Forelimb muscle (tissue), 1 donor: Measurements from ENCODE around the gene IFITM5. TPM values are rescaled to one million over a fixed set of nuclear protein-coding genes. Genes with fewer than 3 reads are reported as not detected.
"Not testable (repeated sequence)": the region's sequence is repeated elsewhere in the genome, so short reads cannot be mapped to it uniquely, and the experiment has no call there.

Experiments
- DNase-seq: peaks from one replicate; pipeline ENCODE4 v3.0.0-alpha.2; 2013; ENCODE audit warnings: low read depth
- polyA plus RNA-seq: library from polyadenylated mRNA; unstranded; fragments of 120-200 nt; gene quantifications from one replicate; pipeline ENCODE4 v1.2.1, GENCODE V29; 2013; ENCODE audit not compliant: insufficient read length

IFITM5 gene
- polyA plus RNA-seq, 1 donor = not detected

DNA sequence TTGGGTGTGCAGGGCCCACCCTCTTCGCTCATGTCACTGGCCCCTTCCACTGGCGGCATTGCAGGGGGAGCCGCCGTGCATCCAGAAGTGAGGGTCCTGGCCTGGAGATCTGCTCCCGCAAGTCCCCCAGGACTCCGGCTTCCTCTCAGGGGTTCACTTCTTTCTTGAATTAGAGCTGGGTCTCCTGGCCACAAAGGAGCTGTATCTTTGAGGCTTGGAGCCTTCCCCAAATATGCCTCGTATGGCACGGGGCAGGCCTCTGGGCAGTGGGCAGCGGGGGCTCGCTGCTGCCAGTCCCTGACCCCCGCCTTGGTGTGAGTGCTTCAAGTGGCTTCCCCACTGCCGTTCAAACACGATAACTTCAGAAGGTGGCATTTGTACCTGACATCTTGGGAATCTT, 28.7 kb upstream of the IFITM5 start:
- DNase-seq = no peak

DNA sequence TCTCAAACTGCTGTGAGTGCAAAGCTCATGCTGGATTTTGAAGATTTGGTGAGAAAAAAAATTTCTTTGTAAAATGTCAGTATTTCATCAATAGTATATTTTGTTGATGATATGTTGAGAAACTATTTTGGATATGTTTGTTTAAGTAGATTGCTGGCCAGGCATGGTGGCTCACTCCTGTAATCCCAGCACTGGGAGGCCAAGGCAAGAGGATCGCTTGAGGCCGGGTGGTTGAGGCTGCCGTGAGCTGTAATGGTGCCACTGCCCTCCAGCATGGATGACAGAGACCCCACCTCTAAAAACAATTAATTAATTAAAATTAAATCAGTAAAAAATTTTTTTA, 28.2 kb upstream of the IFITM5 start:
- DNase-seq = no peak

GRCh38 chr11:326842-327580, 27.7 kb upstream of the IFITM5 start:
- DNase-seq = no peak

GRCh38 chr11:326592-326841, 27.2 kb upstream of the IFITM5 start:
- no peak for DNase-seq

- no peak for DNase-seq
Observed at GRCh38 chr11:325796-326591, 26.7 kb upstream of the IFITM5 start.

DNA sequence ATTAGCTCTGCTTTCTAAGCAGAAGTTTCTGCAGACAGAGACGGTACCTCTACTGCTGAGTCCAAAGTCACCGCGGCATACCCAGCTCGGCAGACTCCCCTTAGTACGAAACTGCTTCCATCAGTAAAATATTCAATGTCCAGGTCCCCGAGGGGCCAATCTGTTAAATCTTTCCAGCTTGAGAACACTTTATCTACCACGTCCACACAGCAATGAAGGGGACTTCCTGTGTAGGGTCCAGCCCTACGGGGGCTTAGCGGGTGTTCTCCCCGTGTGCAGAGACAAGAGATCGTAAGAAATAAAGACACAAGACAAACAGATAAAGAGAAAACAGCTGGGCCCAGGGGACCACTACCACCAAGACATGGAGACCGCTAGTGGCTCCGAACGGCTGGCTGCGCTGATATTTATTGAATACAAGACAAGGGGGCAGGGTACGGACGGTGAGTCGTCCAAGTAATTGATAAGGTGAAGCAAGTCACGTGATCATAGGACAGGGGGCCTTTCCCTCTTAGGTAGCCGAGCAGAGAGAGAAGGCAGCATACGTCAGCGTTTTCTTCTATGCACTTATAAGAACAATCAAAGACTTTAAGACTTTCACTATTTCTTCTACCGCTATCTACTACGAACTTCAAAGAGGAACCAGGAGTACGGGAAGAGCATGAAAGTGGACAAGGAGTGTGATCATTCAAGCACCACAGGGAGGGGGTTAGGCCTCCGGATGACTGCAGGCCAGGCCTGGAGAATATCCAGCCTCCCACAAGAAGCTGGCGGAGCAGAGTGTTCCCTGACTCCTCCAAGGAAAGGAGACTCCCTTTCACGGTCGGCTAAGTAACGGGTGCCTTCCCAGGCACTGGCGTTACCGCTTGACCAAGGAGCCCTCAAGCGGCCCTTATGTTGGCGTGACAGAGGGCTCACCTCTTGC, 25.5 kb upstream of the IFITM5 start:
- DNase-seq = not testable (repeated sequence)

GRCh38 chr11:324156-324555, 24.8 kb upstream of the IFITM5 start:
- no peak for DNase-seq

GRCh38 chr11:319888-320273, 20.6 kb upstream of the IFITM5 start:
- DNase-seq = not testable (repeated sequence)

DNA sequence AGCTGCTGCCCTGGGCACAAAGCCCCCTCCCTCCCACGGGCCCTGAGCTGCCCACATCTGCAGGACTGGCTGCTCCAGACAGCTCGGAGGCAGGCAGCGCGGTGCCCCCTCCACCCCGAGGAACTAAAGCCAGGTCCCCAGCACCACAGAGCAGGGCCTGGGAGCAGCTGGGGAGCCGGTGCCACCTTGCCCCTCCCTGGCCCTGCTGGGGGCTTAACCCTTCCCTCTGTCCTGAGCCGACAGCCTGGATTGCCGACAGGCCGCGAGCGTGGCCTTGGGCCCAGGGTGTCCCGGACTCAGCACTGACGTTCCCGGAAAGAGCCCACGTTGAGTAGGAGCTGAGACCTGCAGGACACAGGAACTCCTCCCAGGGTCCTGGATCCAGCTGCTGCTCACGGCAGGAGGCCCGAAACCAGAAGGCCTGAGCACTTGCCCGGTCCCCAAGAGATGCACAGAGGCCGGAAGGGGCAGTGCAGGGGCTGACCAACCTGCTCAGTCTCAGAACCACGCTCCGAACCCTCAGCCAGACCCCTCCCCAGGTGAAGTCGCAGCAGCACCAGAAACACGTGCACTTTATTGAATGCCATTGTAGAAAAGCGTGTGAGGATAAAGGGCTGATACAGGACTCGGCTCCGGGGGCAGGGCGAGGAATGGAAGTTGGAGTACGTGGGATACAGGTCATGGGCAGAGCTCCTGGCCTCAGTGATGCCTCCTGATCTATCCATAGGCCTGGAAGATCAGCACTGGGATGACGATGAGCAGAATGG, 20.0 kb upstream of the IFITM5 start:
- DNase-seq = not testable (repeated sequence)

DNA sequence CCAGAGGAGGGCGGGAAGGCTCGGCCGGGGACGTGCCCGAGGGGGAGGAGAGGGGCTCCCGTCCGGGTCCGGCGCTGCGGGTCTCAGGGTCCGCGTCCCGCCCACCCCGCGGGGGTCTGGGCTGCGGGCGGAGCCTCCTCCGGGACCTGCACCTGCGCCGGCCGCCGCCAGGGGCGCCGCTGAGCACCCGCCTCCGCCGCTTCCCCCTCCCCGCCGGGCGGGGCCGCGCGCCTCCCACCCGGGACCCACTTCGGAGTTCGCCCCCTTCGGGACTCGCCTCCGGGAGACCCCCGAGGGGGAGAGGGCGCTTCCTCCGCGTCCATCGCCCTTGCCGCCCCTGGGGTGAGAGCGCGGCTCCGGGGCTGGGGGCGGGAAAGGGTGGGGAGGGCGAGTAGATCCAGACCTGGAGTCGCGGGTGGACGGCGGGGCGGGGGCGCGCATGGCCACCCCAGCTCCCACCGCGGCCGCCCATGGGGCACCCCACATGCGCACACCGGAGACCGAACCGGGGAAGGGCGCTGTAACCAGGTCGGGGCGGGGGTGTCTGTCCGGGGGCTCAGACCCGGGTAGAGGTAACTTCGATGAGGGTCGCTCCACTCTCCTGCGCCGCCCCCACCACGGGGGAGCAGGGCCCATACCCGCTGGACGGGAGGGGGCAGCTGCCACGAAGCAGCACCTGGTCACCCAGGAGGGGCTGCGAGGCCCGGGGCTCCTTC, 19.2 kb upstream of the IFITM5 start:
- DNase-seq = not testable (repeated sequence)

DNA sequence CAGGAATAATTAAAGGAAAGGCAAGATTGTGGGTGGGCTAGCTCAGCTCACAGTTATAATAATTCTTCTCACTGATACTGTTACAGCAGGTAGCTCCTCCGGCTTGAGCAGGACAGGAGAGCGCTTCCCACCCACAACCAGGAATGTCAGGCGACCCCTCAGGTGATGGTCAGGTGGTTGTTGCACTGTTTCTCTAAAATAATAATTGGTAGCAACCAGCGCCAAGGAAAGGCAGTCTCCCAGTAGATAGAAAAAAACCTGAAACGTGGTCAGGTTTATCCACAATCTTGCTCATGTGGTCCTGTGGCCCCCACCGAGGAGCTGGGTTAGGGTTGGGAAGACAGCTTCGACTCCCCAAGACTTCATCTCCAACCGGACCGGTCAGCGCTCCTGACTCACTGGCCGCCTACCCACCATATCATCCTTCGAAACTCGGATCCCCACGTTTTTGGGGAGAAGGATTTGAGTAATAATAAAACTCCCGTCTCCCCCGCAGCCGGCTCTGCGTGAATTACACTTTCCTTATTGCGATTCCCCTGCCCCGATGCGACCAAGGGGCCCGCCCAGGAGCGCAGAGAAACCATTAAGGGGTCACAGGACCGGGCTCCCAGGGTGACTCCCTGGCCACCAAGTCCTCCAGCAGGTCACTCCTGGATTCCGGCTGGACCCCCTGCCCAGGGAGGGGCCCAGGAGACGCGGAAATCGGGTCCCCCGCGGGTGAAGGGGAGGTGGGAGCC, 18.5 kb upstream of the IFITM5 start:
- DNase-seq = not testable (repeated sequence)

DNA sequence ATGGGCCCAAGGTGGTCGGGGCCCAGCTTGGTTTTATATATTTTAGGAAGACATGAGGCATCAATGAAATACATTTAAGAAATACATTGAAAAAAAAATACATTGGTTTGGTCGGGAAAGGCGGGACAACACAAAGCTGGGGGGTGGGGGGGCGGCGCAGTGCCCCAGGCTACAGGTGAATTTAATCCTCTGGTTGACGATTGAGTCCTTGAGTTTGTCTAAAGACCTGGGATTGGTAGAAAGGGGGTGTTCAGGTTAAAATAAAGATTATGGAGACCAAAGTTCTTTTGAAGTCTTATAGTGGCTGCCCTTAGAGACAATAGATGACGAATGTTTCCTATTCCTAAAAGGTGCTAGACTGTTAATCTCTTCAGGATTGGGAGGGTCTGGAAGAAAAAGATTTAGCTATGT, 17.6 kb upstream of the IFITM5 start:
- DNase-seq = no peak

DNA sequence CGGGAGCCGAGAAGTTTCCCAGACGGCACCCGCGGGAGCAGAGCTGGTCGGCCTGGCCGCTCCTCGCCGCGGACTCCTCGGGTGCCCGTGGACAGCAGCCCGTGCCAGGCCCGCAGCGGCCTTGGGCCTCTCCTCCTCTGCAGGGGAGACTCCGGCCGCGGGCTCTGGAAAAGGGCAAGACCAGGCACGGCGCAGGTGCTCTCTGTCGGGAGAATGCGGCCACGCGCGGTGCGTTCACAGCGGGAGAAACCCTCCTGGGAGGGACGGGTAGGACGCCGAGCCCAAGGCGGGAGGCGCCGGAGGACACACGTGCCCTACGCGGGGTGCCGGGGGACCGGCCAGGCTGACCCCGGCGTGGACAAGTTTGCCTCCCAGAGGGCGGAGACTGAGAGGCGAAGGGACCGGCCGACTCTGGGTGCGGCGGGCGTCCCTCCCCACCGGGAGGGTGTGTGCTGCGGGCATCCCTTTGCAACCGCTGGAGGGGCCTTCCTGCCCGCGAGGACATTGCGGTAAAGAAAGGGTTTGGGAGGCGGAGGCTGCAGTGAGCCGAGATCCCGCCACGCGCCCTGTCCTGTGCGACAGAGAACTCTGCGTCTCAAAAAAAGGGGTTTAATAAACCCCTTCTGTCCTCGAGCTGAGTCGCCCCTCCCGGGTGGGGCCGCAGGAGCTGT, 16.8 kb upstream of the IFITM5 start:
- no peak for DNase-seq

GRCh38 chr11:315516-315994, 16.2 kb upstream of the IFITM5 start:
- DNase-seq = no peak

- no peak for DNase-seq
Observed at GRCh38 chr11:315051-315481, 15.7 kb upstream of the IFITM5 start.

DNA sequence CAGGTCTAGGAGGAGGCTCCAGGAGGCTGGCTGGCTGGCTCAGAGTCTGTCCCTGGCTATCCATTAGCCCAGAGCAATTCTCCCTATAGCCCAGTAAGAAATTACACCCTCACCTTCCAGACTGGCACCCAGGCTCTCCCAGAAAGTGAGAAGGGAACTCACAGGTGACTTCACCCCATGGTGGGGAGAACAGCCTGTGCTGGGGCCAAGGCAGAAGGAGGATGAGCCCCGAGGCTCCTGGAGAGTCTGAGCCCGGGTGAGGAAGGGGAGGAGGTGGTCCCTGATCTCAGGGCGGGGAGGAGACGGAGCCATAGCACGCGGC, 15.2 kb upstream of the IFITM5 start:
- DNase-seq = not testable (repeated sequence)

DNA sequence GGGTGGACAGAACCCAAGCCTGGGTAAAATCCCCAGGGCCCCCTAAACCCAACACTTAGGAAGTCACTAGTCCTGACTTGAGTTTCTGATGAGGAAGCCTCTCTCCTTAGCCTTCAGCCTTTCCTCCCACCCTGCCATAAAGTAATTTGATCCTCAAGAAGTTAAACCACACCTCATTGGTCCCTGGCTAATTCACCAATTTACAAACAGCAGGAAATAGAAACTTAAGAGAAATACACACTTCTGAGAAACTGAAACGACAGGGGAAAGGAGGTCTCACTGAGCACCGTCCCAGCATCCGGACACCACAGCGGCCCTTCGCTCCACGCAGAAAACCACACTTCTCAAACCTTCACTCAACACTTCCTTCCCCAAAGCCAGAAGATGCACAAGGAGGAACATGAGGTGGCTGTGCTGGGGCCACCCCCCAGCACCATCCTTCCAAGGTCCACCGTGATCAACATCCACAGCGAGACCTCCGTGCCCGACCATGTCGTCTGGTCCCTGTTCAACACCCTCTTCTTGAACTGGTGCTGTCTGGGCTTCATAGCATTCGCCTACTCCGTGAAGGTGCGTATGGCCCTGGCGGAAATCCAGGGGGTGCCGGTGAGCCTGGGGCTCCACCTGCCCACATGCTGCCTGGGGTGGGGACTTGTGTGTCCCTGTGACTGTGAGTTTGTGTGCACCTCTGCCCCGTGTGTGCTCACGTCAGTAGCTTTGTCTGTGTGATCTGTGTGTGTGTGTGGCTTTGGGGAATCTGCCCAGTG, 14.6 kb upstream of the IFITM5 start, which contains the start of gene IFITM1:
Gene IFITM1, plus strand, starts transcription at position 254 of the 767 bp plus-strand sequence. Its CDS starts 131 bp downstream, at position 385.
- no peak for DNase-seq

- no peak for DNase-seq
Observed at GRCh38 chr11:313304-313786, 14.0 kb upstream of the IFITM5 start.
